ENCODE results near the gene OR9A2. TPM values are rescaled to one million over a fixed set of nuclear protein-coding genes. Genes with fewer than 3 reads are reported as not detected.

The OR9A2 gene
- total and polyA plus RNA-seq, 4 donors = 0.08 TPM; not detected in 3

GRCh38 chr7:143047326-143047725 is 20.4 kb upstream of the OR9A2 start:
- Histone ChIP-seq H3K4me1 (ENCODE audit: control insufficient read depth in 4 of 4, insufficient read depth in 4 of 4, low read length in 3 of 4) (peaks cover 0 to 2% (median 0%) of the 10 kb centered on the region in 4 donors), H3K27ac (ENCODE audit: low read depth in 1 of 2, low read length in 2 of 2) (no peak overlapping the region), H3K4me3 (ENCODE audit: low read depth in 1 of 3, low read length in 3 of 3) (no peak overlapping the region), H3K36me3 (ENCODE audit: control insufficient read depth in 4 of 4, insufficient read depth in 3 of 4, low read depth in 1 of 4, low read length in 3 of 4) (no peaks in the 10 kb centered on the region), H3K9ac (ENCODE audit: low read depth in 1 of 2, low read length in 2 of 2) (no peak overlapping the region), H3K9me3 (ENCODE audit: control insufficient read depth in 4 of 4, low read length in 3 of 4) (no peaks in the 10 kb centered on the region), H3K27me3 (ENCODE audit: control insufficient read depth in 4 of 4, insufficient read depth in 4 of 4, low read length in 3 of 4) (no peaks in the 10 kb centered on the region)
- WGBS = 76% methylated on average over 2 of the region's 2 CpGs
- no peak for TF ChIP-seq FOXA1 (IDR thresholded peaks at IDR 0.05)
- no peak for TF ChIP-seq GABPA (IDR thresholded peaks at IDR 0.05 in 1 of 2, conservative IDR thresholded peaks at IDR 0.05 in 1 of 2)
- no peak for TF ChIP-seq CTCF (IDR thresholded peaks at IDR 0.05; ENCODE audit: low read depth, low read length, missing input control)
- TF ChIP-seq, protein P1, sequence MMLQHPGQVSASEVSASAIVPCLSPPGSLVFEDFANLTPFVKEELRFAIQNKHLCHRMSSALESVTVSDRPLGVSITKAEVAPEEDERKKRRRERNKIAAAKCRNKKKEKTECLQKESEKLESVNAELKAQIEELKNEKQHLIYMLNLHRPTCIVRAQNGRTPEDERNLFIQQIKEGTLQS (IDR thresholded peaks at IDR 0.05) = no peak
- TF ChIP-seq TAF1 (conservative IDR thresholded peaks at IDR 0.05) = no peak
- no peak for TF ChIP-seq ZBTB33 (IDR thresholded peaks at IDR 0.05)
- no peak for TF ChIP-seq NR2F2 (IDR thresholded peaks at IDR 0.05)
- no peak for TF ChIP-seq HNF4A (conservative IDR thresholded peaks at IDR 0.05)
- TF ChIP-seq JUND (IDR thresholded peaks at IDR 0.05) = no peak
- TF ChIP-seq SP1 (IDR thresholded peaks at IDR 0.05) = no peak
- TF ChIP-seq, protein P2, sequence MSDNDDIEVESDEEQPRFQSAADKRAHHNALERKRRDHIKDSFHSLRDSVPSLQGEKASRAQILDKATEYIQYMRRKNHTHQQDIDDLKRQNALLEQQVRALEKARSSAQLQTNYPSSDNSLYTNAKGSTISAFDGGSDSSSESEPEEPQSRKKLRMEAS (IDR thresholded peaks at IDR 0.05) = no peak
- TF ChIP-seq, protein P3, sequence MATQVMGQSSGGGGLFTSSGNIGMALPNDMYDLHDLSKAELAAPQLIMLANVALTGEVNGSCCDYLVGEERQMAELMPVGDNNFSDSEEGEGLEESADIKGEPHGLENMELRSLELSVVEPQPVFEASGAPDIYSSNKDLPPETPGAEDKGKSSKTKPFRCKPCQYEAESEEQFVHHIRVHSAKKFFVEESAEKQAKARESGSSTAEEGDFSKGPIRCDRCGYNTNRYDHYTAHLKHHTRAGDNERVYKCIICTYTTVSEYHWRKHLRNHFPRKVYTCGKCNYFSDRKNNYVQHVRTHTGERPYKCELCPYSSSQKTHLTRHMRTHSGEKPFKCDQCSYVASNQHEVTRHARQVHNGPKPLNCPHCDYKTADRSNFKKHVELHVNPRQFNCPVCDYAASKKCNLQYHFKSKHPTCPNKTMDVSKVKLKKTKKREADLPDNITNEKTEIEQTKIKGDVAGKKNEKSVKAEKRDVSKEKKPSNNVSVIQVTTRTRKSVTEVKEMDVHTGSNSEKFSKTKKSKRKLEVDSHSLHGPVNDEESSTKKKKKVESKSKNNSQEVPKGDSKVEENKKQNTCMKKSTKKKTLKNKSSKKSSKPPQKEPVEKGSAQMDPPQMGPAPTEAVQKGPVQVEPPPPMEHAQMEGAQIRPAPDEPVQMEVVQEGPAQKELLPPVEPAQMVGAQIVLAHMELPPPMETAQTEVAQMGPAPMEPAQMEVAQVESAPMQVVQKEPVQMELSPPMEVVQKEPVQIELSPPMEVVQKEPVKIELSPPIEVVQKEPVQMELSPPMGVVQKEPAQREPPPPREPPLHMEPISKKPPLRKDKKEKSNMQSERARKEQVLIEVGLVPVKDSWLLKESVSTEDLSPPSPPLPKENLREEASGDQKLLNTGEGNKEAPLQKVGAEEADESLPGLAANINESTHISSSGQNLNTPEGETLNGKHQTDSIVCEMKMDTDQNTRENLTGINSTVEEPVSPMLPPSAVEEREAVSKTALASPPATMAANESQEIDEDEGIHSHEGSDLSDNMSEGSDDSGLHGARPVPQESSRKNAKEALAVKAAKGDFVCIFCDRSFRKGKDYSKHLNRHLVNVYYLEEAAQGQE (IDR thresholded peaks at IDR 0.05) = no peak
- TF ChIP-seq YY1 (IDR thresholded peaks at IDR 0.05) = no peak
- TF ChIP-seq RAD21 (IDR thresholded peaks at IDR 0.05) = no peak
- no peak for TF ChIP-seq HNF4G (IDR thresholded peaks at IDR 0.05)
- no peak for TF ChIP-seq EGR1 (IDR thresholded peaks at IDR 0.05; ENCODE audit: low read depth in 2 of 2)
- no peak for TF ChIP-seq RXRA (IDR thresholded peaks at IDR 0.05)
- TF ChIP-seq FOXA2 (IDR thresholded peaks at IDR 0.05) = no peak
- no peak for DNase-seq (ENCODE audit: low spot score)

Data from liver (tissue), 9 donors.